ENCODE data around the gene EPAS1. TPM values are rescaled to one million over a fixed set of nuclear protein-coding genes. Genes with fewer than 3 reads are reported as not detected.

Gene EPAS1
- total RNA-seq, 1 donor from 2014 or later, result 5.1 TPM

GRCh38 chr2:46284796-46285195 is 12.4 kb upstream of the EPAS1 start:
- TF ChIP-seq CTCF (IDR thresholded peaks at IDR 0.05; ENCODE audit: unreplicated experiment), result no peak
- Mint-ChIP-seq H3K27me3 (peaks cover 11% of the 10 kb centered on the region), H3K4me3 (ENCODE audit: low read depth) (no peak overlapping the region), H3K9me3 (ENCODE audit: low read depth) (no peaks in the 10 kb centered on the region), H3K36me3 (ENCODE audit: insufficient read depth) (no peaks in the 10 kb centered on the region), H3K27ac (no peak overlapping the region), H3K4me1 (ENCODE audit: low read depth) (peaks cover 22% of the 10 kb centered on the region)
- DNase-seq (ENCODE audit: low spot score, unreplicated experiment), result no peak

GRCh38 chr2:46286715-46287114 is 10.5 kb upstream of the EPAS1 start:
- DNase-seq (ENCODE audit: low spot score, unreplicated experiment), result no peak
- TF ChIP-seq CTCF (IDR thresholded peaks at IDR 0.05; ENCODE audit: unreplicated experiment), result no peak
- Mint-ChIP-seq H3K4me1 (ENCODE audit: low read depth) (peaks cover 22% of the 10 kb centered on the region), H3K9me3 (ENCODE audit: low read depth) (no peaks in the 10 kb centered on the region), H3K27me3 (peaks cover 21% of the 10 kb centered on the region), H3K36me3 (ENCODE audit: insufficient read depth) (no peaks in the 10 kb centered on the region), H3K27ac (no peak overlapping the region), H3K4me3 (ENCODE audit: low read depth) (no peak overlapping the region)

GRCh38 chr2:46290078-46290477 is 7.1 kb upstream of the EPAS1 start:
- DNase-seq (ENCODE audit: low spot score, unreplicated experiment), result no peak
- H3K27me3 Mint-ChIP-seq, result peaks cover 52% of the 10 kb centered on the region
- H3K4me1 Mint-ChIP-seq (ENCODE audit: low read depth), result peaks cover 10% of the 10 kb centered on the region
- no peak for TF ChIP-seq CTCF (IDR thresholded peaks at IDR 0.05; ENCODE audit: unreplicated experiment)
- H3K36me3 Mint-ChIP-seq (ENCODE audit: insufficient read depth), result no peaks in the 10 kb centered on the region
- no peak overlapping the region for H3K4me3 Mint-ChIP-seq (ENCODE audit: low read depth)
- H3K27ac Mint-ChIP-seq, result no peak overlapping the region
- H3K9me3 Mint-ChIP-seq (ENCODE audit: low read depth), result no peaks in the 10 kb centered on the region

- Mint-ChIP-seq H3K4me1 (ENCODE audit: low read depth) (peaks cover 3% of the 10 kb centered on the region), H3K27ac (no peak overlapping the region), H3K36me3 (ENCODE audit: insufficient read depth) (no peaks in the 10 kb centered on the region), H3K9me3 (ENCODE audit: low read depth) (no peaks in the 10 kb centered on the region), H3K4me3 (ENCODE audit: low read depth) (no peak overlapping the region), H3K27me3 (peaks cover 76% of the 10 kb centered on the region)
- no peak for DNase-seq (ENCODE audit: low spot score, unreplicated experiment)
- TF ChIP-seq CTCF (IDR thresholded peaks at IDR 0.05; ENCODE audit: unreplicated experiment), result no peak
These were observed 3.7 kb upstream of the EPAS1 start for GRCh38 chr2:46293466-46293865.

- H3K36me3 Mint-ChIP-seq (ENCODE audit: insufficient read depth), result no peaks in the 10 kb centered on the region
- DNase-seq (ENCODE audit: low spot score, unreplicated experiment), result no peak
- no peaks in the 10 kb centered on the region for H3K9me3 Mint-ChIP-seq (ENCODE audit: low read depth)
- no peak overlapping the region for H3K27ac Mint-ChIP-seq
- TF ChIP-seq CTCF (IDR thresholded peaks at IDR 0.05; ENCODE audit: unreplicated experiment), result peak; percentile 30
- H3K4me1 Mint-ChIP-seq (ENCODE audit: low read depth), result peaks cover 6% of the 10 kb centered on the region
- peaks cover 79% of the 10 kb centered on the region for H3K27me3 Mint-ChIP-seq
- H3K4me3 Mint-ChIP-seq (ENCODE audit: low read depth), result peak overlapping the region; percentile 21
These were observed 2.9 kb upstream of the EPAS1 start for GRCh38 chr2:46294176-46294836.
